Endothelial cell of umbilical vein (primary cell): Measurements from ENCODE around the gene CDK19. TPM values are rescaled to one million over a fixed set of nuclear protein-coding genes. Genes with fewer than 3 reads are reported as not detected.

ENCODE experiments used
- BruUV-seq: library from RNA; stranded (reverse); fragments of 400-500 nt; replicated peaks from 2 replicates; lab custom pipeline; 2021; lab: Mats Ljungman, UMichigan
- CTCF ChIA-PET: fragments of 300-600, 350-600 bp; sonication (Branson Sonifier 250); formaldehyde crosslinking; loops from one replicate; lab custom pipeline; 2021; ENCODE audit warnings: antibody characterized with exemption, inconsistent platforms; lab: Charles Lee
- POLR2A ChIA-PET: fragments of 300-600, 350-600 bp; sonication (Branson Sonifier 250); formaldehyde crosslinking; loops from one replicate; lab custom pipeline; 2021; ENCODE audit warnings: antibody characterized with exemption, inconsistent platforms; lab: Charles Lee
- DNase-seq: peaks from one replicate; pipeline ENCODE4 v3.0.0-alpha.2; 2011; ENCODE audit warnings: low read depth, low spot score
- FAIRE-seq: peaks from 2 replicates; lab custom pipeline; 2011; peaks lifted over from hg19 to GRCh38; lab: Jason Lieb, UNC
- H2AFZ ChIP-seq: 2 replicates; pipeline ENCODE4 v1.6.0; 2012; ENCODE audit warnings: low read depth, low read length, control low read depth, inconsistent platforms
- H3K27ac ChIP-seq: 2 replicates; pipeline ENCODE4 v1.5.1; 2011; ENCODE audit warnings: low read depth, mild to moderate bottlenecking, control low read depth, low read length, moderate library complexity; ENCODE audit not compliant: insufficient read depth
- H3K27me3 ChIP-seq, 2 experiments: 2 replicates each; pipeline versions ENCODE4 v1.6.0 to v1.6.1; 2011; ENCODE audit warnings: low read length in 2 of 2, mixed read lengths in 1 of 2; ENCODE audit not compliant: control insufficient read depth in 2 of 2, insufficient read depth in 2 of 2
- H3K36me3 ChIP-seq, 2 experiments: 2 replicates in 1 of 2; 3 replicates in 1 of 2; pipeline ENCODE4 v1.5.1; 2011; ENCODE audit warnings: low read length in 2 of 2, mild to moderate bottlenecking in 1 of 2, moderate library complexity in 1 of 2; ENCODE audit not compliant: control insufficient read depth in 2 of 2, insufficient read depth in 2 of 2; ENCODE audit errors: extremely low read depth in 1 of 2
- H3K4me1 ChIP-seq: 3 replicates; pipeline ENCODE4 v1.5.1; 2011; ENCODE audit warnings: mild to moderate bottlenecking, low read length; ENCODE audit not compliant: control insufficient read depth, insufficient read depth; ENCODE audit errors: extremely low read depth
- H3K4me2 ChIP-seq: 2 replicates; pipeline ENCODE4 v1.6.1; 2011; ENCODE audit warnings: low read length, control low read depth, mixed read lengths; ENCODE audit not compliant: insufficient read depth
- H3K4me3 ChIP-seq, 3 experiments: fragments of 200-600 bp in 1 of 3; sonication (generic), shearing (Covaris generic) in 1 of 3; replicated peaks in 1 of 3; 2 replicates each; pipeline ENCODE4 v1.5.1; 2011 to 2016; ENCODE audit warnings: control low read depth in 3 of 3, low read length in 3 of 3, mild to moderate bottlenecking in 2 of 3, inconsistent platforms in 1 of 3, low read depth in 1 of 3, moderate library complexity in 1 of 3; ENCODE audit not compliant: insufficient read depth in 1 of 3
- H3K79me2 ChIP-seq: 2 replicates; pipeline ENCODE4 v1.6.0; 2012; ENCODE audit warnings: low read length, inconsistent platforms; ENCODE audit not compliant: control insufficient read depth, insufficient read depth
- H3K9ac ChIP-seq: replicated peaks from 2 replicates; pipeline ENCODE3; 2011; ENCODE audit warnings: low read length, control low read depth; ENCODE audit not compliant: insufficient read depth; ENCODE audit errors: extremely low read depth
- H3K9me1 ChIP-seq: replicated peaks from 3 replicates; pipeline ENCODE4 v1.6.0; 2011; ENCODE audit warnings: mild to moderate bottlenecking, low read length; ENCODE audit not compliant: control insufficient read depth, insufficient read depth; ENCODE audit errors: extremely low read depth
- H3K9me3 ChIP-seq: replicated peaks from 2 replicates; pipeline ENCODE4 v1.5.1; 2012; ENCODE audit warnings: low read length, inconsistent platforms; ENCODE audit not compliant: control insufficient read depth, insufficient read depth
- H4K20me1 ChIP-seq: replicated peaks from 2 replicates; pipeline ENCODE3; 2011; ENCODE audit warnings: mild to moderate bottlenecking, low read length; ENCODE audit not compliant: control insufficient read depth, insufficient read depth; ENCODE audit errors: extremely low read depth
- EZH2 ChIP-seq: IDR thresholded peaks from 2 replicates; pipeline ENCODE4 v1.6.1; 2012; ENCODE audit warnings: borderline replicate concordance, low read depth, mild to moderate bottlenecking, moderate library complexity, low read length, inconsistent platforms; ENCODE audit not compliant: severe bottlenecking
- FOS ChIP-seq: IDR thresholded peaks from 2 replicates; pipeline ENCODE4 v1.6.1; 2011; ENCODE audit warnings: mild to moderate bottlenecking, low read length, moderate library complexity, borderline replicate concordance; ENCODE audit not compliant: insufficient read depth
- GATA2 ChIP-seq: IDR thresholded peaks from 2 replicates; pipeline ENCODE4 v1.7.0; 2011; ENCODE audit warnings: low read depth, mild to moderate bottlenecking, moderate library complexity, mixed read lengths, low read length; ENCODE audit not compliant: insufficient read length, insufficient read depth
- JUN ChIP-seq: IDR thresholded peaks from 2 replicates; pipeline ENCODE4 v1.6.1; 2011; ENCODE audit warnings: borderline replicate concordance, low read depth; ENCODE audit not compliant: insufficient read length, insufficient read depth
- MYC ChIP-seq: IDR thresholded peaks from one replicate; pipeline ENCODE4 v1.6.1; 2011; ENCODE audit warnings: mild to moderate bottlenecking, low read depth, low read length
- POLR2A ChIP-seq: IDR thresholded peaks from 2 replicates; pipeline ENCODE4 v1.6.1; 2012; ENCODE audit warnings: low read depth, mild to moderate bottlenecking, control low read depth, low read length
- POLR2AphosphoS5 ChIP-seq: IDR thresholded peaks from 2 replicates; pipeline ENCODE4 v1.6.1; 2012; ENCODE audit warnings: low read depth, mild to moderate bottlenecking, control low read depth, low read length, moderate library complexity; ENCODE audit not compliant: insufficient read depth
- dilution Hi-C: fragments of 300-500 bp; cut with MboI; formaldehyde crosslinking; loops from one replicate; pipeline ENCODE4 v1.15.0; 2019; ENCODE audit warnings: low sequenced_read_pairs; ENCODE audit not compliant: extremely low pct_ligation_motif_present
- intact Hi-C: fragments of 100-400 bp; cut with micrococcal nuclease; formaldehyde crosslinking; loops from one replicate; pipeline ENCODE4 v1.10.0; 2022
- polyA plus RNA-seq, 4 experiments: library from polyadenylated mRNA; depleted of rRNA in 3 of 4; stranded (reverse) in 3 of 4; unstranded in 1 of 4; fragments of >200 nt; gene quantifications; 2 replicates each; pipeline versions ENCODE4 v1.2.1 to v1.2.3, GENCODE V29; 2011 to 2012; ENCODE audit warnings: missing spikeins in 1 of 4
- total RNA-seq: library from RNA; stranded (reverse); gene quantifications from 2 replicates; pipeline ENCODE4 v1.2.3, GENCODE V29; 2021
- TF ChIP-seq, protein P1 (sequence below): IDR thresholded peaks from 2 replicates; pipeline ENCODE4 v1.6.1; 2011; ENCODE audit not compliant: insufficient read depth, insufficient read length
- TF ChIP-seq, protein P2 (sequence below), 2 donors: IDR thresholded peaks; 1 replicate in 1 of 2; 2 replicates in 1 of 2; pipeline ENCODE4 v1.5.1; 2011; ENCODE audit warnings: low read length in 2 of 2, mild to moderate bottlenecking in 2 of 2, moderate library complexity in 2 of 2, control low read depth in 1 of 2, inconsistent platforms in 1 of 2, low read depth in 1 of 2; ENCODE audit not compliant: insufficient read depth in 1 of 2; ENCODE audit errors: extremely low read depth in 1 of 2

CDK19 gene
- total and polyA plus RNA-seq, 2 donors (not counting 3 experiments of a cell fraction or from before 2014, with no cell fraction given): 4.6 to 12.1 TPM

DNA sequence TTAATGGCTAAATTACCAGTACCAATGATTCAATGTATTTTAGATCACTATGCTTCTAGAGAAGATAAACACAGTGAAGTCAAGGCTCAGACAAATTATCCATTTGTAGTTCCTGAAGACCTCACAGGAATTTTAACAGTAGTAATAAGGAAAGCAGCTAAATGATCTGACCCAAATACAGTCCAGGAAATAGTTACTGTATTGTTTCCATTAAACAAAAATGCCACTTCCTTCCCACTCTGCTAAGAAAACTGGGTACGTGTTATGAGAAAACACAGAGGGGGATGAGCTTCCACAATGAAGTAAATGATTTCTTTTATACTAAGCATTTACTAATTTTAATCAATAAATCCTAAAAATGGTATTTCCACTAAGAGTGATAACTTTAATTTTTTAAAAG, 127.9 kb downstream of the CDK19 start:
- H3K79me2 ChIP-seq: no peaks in the 10 kb centered on the region
- H4K20me1 ChIP-seq: no peaks in the 10 kb centered on the region
- ChIA-PET CTCF (interaction anchor here (0.7 to 1.7 kb wide), 4 partner anchors 8 to 311 kb away, joined by 3 read pairs; no protein-coding TSS in a partner anchor), POLR2A (interaction anchor here (1.6 kb wide), 1 partner anchor 187 kb away, joined by 10 read pairs; the partner anchor contains the start of gene AMD1)
- no peak overlapping the region for H3K27ac ChIP-seq
- no peaks in the 10 kb centered on the region for H3K9me1 ChIP-seq
- TF ChIP-seq POLR2A (no peak), GATA2 (no peak), EZH2 (no peak), MYC (no peak), FOS (no peak), JUN (no peak), POLR2AphosphoS5 (no peak)
- TF ChIP-seq, protein P1, sequence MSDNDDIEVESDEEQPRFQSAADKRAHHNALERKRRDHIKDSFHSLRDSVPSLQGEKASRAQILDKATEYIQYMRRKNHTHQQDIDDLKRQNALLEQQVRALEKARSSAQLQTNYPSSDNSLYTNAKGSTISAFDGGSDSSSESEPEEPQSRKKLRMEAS: no peak
- TF ChIP-seq, protein P2, sequence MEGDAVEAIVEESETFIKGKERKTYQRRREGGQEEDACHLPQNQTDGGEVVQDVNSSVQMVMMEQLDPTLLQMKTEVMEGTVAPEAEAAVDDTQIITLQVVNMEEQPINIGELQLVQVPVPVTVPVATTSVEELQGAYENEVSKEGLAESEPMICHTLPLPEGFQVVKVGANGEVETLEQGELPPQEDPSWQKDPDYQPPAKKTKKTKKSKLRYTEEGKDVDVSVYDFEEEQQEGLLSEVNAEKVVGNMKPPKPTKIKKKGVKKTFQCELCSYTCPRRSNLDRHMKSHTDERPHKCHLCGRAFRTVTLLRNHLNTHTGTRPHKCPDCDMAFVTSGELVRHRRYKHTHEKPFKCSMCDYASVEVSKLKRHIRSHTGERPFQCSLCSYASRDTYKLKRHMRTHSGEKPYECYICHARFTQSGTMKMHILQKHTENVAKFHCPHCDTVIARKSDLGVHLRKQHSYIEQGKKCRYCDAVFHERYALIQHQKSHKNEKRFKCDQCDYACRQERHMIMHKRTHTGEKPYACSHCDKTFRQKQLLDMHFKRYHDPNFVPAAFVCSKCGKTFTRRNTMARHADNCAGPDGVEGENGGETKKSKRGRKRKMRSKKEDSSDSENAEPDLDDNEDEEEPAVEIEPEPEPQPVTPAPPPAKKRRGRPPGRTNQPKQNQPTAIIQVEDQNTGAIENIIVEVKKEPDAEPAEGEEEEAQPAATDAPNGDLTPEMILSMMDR (IDR thresholded peaks at IDR 0.05; ENCODE audit: extremely low read depth in 1 of 2, insufficient read depth in 1 of 2, low read depth in 1 of 2, low read length in 2 of 2): no peak
- peaks cover 0 to 7% of the 10 kb centered on the region in 2 experiments for H3K27me3 ChIP-seq
- no peak overlapping the region for H3K9ac ChIP-seq
- dilution Hi-C loops: no loop called here
- peak; percentile 82 for FAIRE-seq
- no peak overlapping the region for H2AFZ ChIP-seq
- intact Hi-C loops: no loop called here
- peak overlapping the region; percentile 68 for H3K4me2 ChIP-seq
- BruUV-seq: no TSS peak
- H3K36me3 ChIP-seq: no peaks in the 10 kb centered on the region
- H3K4me3 ChIP-seq: no peak overlapping the region
- peak; percentile 53 for DNase-seq
- H3K4me1 ChIP-seq: peaks cover 9% of the 10 kb centered on the region
- no peaks in the 10 kb centered on the region for H3K9me3 ChIP-seq
